K562 (cell line): Measurements from ENCODE around the gene MSN.

Source experiments
- CBX8 ChIP-seq: fragments of 200-600 bp; sonication (generic); IDR thresholded peaks from 2 replicates; pipeline ENCODE4 v1.6.1; 2012; ENCODE audit warnings: borderline replicate concordance, mixed run types, low read depth, mild to moderate bottlenecking, moderate library complexity, mixed read lengths, low read length, control low read depth, inconsistent platforms; ENCODE audit not compliant: poor library complexity, severe bottlenecking; ENCODE audit errors: extremely low read depth
- EHMT2 ChIP-seq: fragments of 450-650 bp; IDR thresholded peaks from 2 replicates; pipeline ENCODE4 v1.6.1; 2018; ENCODE audit warnings: antibody characterized with exemption
- GABPB1 ChIP-seq: sonication (generic); formaldehyde crosslinking; IDR thresholded peaks from 2 replicates; pipeline ENCODE4 v1.8.0; 2022; ENCODE audit warnings: mild to moderate bottlenecking, missing genetic modification reagents
- MEF2A ChIP-seq: IDR thresholded peaks from 2 replicates; pipeline ENCODE4 v1.6.1; 2011; ENCODE audit warnings: low read depth, mild to moderate bottlenecking, low read length, moderate library complexity; ENCODE audit not compliant: control insufficient read depth
- POLR2A ChIP-seq: fragments of 450-650 bp; conservative IDR thresholded peaks from 2 replicates; pipeline ENCODE4 v1.6.1; 2016
- SRF ChIP-seq, 2 experiments: fragments of 250-450, 450-650 bp in 1 of 2; sonication (Bioruptor Pico) in 1 of 2; sonication (generic) in 1 of 2; formaldehyde crosslinking; IDR thresholded peaks; 2 replicates each; pipeline versions ENCODE4 v1.5.0 to v1.5.1; 2020 to 2022; ENCODE audit warnings: mild to moderate bottlenecking in 1 of 2, missing genetic modification reagents in 1 of 2
- TCF3 ChIP-seq: sonication (generic); formaldehyde crosslinking; IDR thresholded peaks from 2 replicates; pipeline ENCODE4 v1.4.0; 2020; ENCODE audit warnings: mild to moderate bottlenecking, missing genetic modification reagents
- ZNF146 ChIP-seq: IDR thresholded peaks from one replicate; pipeline ENCODE4 v1.6.1; 2018; ENCODE audit warnings: missing compliant biosample characterization; ENCODE audit not compliant: unreplicated experiment
- ZNF274 ChIP-seq: IDR thresholded peaks from 2 replicates; pipeline ENCODE4 v1.6.1; 2011; ENCODE audit warnings: low read depth, mild to moderate bottlenecking, low read length, moderate library complexity, borderline replicate concordance
- TF ChIP-seq, protein P1 (sequence below), 3 experiments: IDR thresholded peaks in 2 of 3; conservative IDR thresholded peaks in 1 of 3; 2 replicates each; pipeline ENCODE4 v1.5.1; 2011 to 2012; ENCODE audit warnings: low read length in 3 of 3, mild to moderate bottlenecking in 3 of 3, control low read depth in 2 of 3, improper control_type of control experiment in 1 of 3, inconsistent platforms in 1 of 3, low read depth in 1 of 3, mixed read lengths in 1 of 3, moderate library complexity in 1 of 3; ENCODE audit not compliant: insufficient read depth in 2 of 3
- TF ChIP-seq, protein P2 (sequence below): sonication (generic); formaldehyde crosslinking; IDR thresholded peaks from 2 replicates; pipeline ENCODE4 v1.8.1; 2022; ENCODE audit warnings: missing genetic modification reagents

- TF ChIP-seq CBX8 (no peak), SRF (CRISPR knock-in tag; IDR thresholded peaks at IDR 0.05) (no peak), POLR2A (no peak), ZNF274 (no peak), ZNF146 (CRISPR knock-in tag) (no peak), GABPB1 (CRISPR knock-in tag) (no peak), TCF3 (CRISPR knock-in tag) (no peak), EHMT2 (no peak), MEF2A (no peak)
- TF ChIP-seq, protein P1, sequence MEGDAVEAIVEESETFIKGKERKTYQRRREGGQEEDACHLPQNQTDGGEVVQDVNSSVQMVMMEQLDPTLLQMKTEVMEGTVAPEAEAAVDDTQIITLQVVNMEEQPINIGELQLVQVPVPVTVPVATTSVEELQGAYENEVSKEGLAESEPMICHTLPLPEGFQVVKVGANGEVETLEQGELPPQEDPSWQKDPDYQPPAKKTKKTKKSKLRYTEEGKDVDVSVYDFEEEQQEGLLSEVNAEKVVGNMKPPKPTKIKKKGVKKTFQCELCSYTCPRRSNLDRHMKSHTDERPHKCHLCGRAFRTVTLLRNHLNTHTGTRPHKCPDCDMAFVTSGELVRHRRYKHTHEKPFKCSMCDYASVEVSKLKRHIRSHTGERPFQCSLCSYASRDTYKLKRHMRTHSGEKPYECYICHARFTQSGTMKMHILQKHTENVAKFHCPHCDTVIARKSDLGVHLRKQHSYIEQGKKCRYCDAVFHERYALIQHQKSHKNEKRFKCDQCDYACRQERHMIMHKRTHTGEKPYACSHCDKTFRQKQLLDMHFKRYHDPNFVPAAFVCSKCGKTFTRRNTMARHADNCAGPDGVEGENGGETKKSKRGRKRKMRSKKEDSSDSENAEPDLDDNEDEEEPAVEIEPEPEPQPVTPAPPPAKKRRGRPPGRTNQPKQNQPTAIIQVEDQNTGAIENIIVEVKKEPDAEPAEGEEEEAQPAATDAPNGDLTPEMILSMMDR (IDR thresholded peaks at IDR 0.05 in 2 of 3, conservative IDR thresholded peaks at IDR 0.05 in 1 of 3; ENCODE audit: insufficient read depth in 2 of 3, low read depth in 1 of 3, low read length in 3 of 3): no peak
- TF ChIP-seq, protein P2, sequence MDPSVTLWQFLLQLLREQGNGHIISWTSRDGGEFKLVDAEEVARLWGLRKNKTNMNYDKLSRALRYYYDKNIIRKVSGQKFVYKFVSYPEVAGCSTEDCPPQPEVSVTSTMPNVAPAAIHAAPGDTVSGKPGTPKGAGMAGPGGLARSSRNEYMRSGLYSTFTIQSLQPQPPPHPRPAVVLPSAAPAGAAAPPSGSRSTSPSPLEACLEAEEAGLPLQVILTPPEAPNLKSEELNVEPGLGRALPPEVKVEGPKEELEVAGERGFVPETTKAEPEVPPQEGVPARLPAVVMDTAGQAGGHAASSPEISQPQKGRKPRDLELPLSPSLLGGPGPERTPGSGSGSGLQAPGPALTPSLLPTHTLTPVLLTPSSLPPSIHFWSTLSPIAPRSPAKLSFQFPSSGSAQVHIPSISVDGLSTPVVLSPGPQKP: no peak
Observed at GRCh38 chrX:65643531-65644052, 23.9 kb upstream of the MSN start.
